Omental fat pad (tissue), 4 donors: ENCODE measurements around the gene ANKS1B. TPM values are rescaled to one million over a fixed set of nuclear protein-coding genes. Genes with fewer than 3 reads are reported as not detected.

ENCODE experiments used
- ATAC-seq: fragments of 150-250 bp; one replicate; pipeline ENCODE4 v1.9.1; 2016; ENCODE audit warnings: mild to moderate bottlenecking, moderate library complexity; ENCODE audit not compliant: low FRiP score
- DNase-seq: peaks from one replicate; pipeline ENCODE4 v3.0.0-alpha.2; 2019; ENCODE audit warnings: low spot score
- total RNA-seq, 4 donors: library from RNA; depleted of rRNA; stranded (reverse); fragments of >200 nt; gene quantifications; one replicate each; pipeline ENCODE4 v1.1.0, GENCODE V29; 2016
- TF ChIP-seq, protein P1 (sequence below), 3 donors: fragments of 450-650 bp; IDR thresholded peaks; one replicate each; pipeline ENCODE4 v1.5.1; 2016 to 2017; ENCODE audit warnings: antibody characterized with exemption in 3 of 3, mild to moderate bottlenecking in 3 of 3, moderate library complexity in 2 of 3

The ANKS1B gene
- total RNA-seq, 4 donors from 2014 or later: 5.5 to 26.4 (median 7.6) TPM

DNA sequence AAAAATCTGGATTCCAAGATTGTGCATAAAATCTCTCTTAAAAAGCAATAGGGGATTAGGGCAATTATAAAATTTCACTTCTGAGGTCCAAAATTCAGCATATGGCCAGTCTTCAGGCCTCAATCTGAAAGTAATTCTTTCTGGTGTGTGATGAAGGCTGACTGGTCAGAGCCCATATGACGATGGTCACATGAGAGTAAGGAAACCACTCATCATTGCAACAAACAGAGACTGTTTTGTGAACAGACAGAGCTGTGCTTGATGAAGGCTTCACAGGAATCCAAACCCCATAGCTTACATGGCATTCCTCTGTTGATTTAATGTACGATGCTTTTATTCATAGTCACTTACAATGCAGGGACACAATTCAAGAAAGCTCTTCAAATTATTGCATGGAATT is 1101.5 kb downstream of the ANKS1B start:
- TF ChIP-seq, protein P1, sequence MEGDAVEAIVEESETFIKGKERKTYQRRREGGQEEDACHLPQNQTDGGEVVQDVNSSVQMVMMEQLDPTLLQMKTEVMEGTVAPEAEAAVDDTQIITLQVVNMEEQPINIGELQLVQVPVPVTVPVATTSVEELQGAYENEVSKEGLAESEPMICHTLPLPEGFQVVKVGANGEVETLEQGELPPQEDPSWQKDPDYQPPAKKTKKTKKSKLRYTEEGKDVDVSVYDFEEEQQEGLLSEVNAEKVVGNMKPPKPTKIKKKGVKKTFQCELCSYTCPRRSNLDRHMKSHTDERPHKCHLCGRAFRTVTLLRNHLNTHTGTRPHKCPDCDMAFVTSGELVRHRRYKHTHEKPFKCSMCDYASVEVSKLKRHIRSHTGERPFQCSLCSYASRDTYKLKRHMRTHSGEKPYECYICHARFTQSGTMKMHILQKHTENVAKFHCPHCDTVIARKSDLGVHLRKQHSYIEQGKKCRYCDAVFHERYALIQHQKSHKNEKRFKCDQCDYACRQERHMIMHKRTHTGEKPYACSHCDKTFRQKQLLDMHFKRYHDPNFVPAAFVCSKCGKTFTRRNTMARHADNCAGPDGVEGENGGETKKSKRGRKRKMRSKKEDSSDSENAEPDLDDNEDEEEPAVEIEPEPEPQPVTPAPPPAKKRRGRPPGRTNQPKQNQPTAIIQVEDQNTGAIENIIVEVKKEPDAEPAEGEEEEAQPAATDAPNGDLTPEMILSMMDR (IDR thresholded peaks at IDR 0.05): no peak
- DNase-seq (no peak), ATAC-seq (no peak)

DNA sequence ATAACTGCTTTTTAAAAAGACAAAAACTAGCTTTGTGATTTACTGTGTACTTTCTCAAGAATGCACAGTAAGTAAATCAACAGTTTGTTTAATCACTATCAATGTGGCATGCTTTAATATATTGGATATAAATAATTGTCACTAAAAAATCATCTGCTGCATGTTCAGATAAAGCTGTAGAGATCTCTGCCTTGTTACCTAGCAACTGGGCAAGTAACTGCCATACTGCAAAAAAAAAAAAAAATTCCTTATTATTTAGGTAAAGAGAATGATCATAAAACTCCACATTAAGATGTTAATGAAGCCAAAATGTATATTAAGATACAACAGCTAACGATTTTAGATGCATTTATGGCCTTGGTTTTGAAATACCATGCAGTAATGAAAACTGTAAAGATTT is 1102.2 kb downstream of the ANKS1B start:
- no peak for DNase-seq
- ATAC-seq: no peak
- TF ChIP-seq, protein P1 (IDR thresholded peaks at IDR 0.05): no peak

DNA sequence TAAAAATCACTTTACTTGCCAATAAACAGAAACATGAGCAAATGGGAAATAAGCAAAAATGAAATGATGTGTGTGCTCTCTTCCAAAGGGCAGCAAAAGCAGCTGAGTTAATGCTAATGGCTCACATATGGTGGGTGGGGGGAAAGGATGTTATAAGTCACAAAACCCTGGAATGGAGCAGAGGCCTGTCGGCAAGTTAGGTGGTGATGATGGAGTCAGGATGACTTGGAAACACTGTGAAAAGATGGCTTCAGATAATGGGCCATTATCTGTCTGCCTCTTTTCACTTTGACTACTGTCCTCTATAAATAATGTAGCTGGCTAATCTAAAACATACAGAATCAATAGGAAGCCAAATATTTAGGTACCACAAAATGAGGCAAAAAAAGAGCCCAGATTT is 1111.0 kb downstream of the ANKS1B start:
- DNase-seq: no peak
- ATAC-seq: no peak
- TF ChIP-seq, protein P1 (IDR thresholded peaks at IDR 0.05): no peak

DNA sequence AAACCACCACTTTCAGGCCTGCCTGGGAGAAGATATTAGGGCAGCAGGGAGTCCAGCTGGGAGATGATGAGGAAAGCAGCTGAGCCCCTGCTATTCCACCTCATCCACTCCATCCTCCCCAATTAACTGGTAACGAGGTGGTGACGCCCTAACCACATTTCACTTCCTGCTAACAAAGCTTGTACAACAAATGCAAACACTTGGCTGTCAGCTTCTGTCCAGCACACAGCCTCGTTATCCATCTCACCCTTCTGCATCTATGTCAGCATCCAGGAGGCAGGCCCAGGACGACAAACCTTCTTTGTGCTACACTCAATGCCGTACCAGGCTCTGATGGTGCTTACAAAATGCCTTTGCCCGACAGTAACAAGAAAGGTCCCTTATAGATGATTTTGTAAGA is 1114.2 kb downstream of the ANKS1B start:
- DNase-seq: no peak
- TF ChIP-seq, protein P1 (IDR thresholded peaks at IDR 0.05): no peak
- ATAC-seq: no peak

DNA sequence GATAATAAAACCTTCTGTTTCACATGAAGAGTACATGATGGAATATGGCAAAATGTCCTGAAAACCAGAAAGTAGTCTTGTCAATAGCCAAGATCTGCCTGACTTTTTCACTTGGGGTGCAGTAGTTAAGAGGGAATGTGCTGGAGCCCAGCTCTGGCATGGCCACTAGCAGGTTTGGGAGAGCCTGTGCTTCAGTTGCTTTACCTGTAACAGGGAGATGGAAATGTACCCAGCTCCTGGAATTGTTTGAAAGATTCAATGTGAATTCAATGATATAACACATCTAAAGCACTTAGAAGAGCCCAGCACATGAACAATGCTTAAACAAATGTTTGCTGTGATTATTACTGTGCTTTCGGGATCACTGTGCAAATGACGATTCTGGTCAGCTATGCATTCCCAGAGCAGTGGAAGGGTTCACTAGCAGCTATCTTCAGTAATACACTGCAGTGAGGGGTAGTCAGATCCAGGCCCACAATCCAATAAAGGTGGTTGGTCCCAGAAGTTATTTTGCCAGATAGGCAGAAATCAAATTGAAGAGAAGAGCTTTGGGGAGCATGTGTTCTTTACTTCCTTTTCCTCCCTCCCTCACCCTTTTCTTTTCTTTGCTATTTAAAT is 1114.7 kb downstream of the ANKS1B start:
- TF ChIP-seq, protein P1 (IDR thresholded peaks at IDR 0.05): no peak
- ATAC-seq: no peak
- DNase-seq: no peak

DNA sequence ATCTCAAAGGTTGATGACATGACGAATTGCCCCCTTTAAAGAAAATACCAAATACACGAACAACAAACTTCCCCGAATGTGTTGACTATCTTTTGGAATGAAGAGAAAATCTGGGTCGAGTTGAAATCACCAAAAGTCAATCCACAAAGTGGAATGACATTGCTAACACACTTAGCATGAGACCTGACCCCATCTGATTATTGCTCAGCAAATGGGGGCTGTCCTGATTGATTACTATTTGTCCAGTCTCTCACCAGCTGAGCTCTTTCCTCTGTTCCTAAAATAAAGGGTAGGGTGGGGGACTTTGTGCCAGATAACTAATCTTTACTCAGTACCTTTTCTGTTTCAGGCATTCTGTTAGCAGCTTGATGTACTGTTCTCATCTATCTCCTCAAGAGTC is 1116.2 kb downstream of the ANKS1B start:
- no peak for ATAC-seq
- no peak for DNase-seq
- TF ChIP-seq, protein P1 (IDR thresholded peaks at IDR 0.05): no peak

DNA sequence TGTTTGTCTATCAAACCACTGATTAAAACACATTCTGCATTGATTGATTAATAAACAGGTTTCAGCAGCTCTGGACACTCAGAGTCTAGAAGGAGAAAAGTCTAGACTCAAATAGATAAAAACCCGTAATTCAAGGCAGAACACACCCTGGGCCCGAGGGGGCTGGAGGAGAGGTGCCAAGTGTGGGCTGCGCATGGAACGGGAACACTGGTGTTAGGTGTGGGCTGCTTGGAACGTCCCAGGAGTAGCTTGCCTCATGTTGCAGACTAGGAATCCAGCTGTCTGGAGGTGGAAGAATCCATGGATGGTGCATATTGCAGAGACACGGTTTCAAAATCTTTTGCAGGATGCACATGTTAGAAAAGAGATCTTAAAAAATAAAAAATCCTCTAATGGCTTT is 1116.7 kb downstream of the ANKS1B start:
- DNase-seq (no peak), ATAC-seq (no peak)
- TF ChIP-seq, protein P1 (IDR thresholded peaks at IDR 0.05): no peak
